Epithelial cell of esophagus (primary cell): ENCODE data around the gene MEIS1.
A peak's percentile ranks its signal among the peaks of the same experiment; 100 is the strongest.

Experiments
- DNase-seq: peaks from one replicate; pipeline ENCODE4 v3.0.0; 2010; ENCODE audit warnings: low read depth
- H3K4me3 ChIP-seq: 2 replicates; pipeline ENCODE4 v1.5.1; 2011; ENCODE audit warnings: mild to moderate bottlenecking, low read length, control low read depth
- CTCF ChIP-seq: IDR thresholded peaks from 2 replicates; pipeline ENCODE4 v1.5.1; 2011; ENCODE audit warnings: low read depth, mild to moderate bottlenecking, low read length, control low read depth, inconsistent platforms; ENCODE audit not compliant: insufficient read depth; ENCODE audit errors: missing control alignments

The MEIS1 gene

GRCh38 chr2:66573821-66574233 lies 138.9 kb downstream of the MEIS1 start:
- H3K4me3 ChIP-seq = no peak overlapping the region
- DNase-seq = no peak
- no peak for TF ChIP-seq CTCF

DNA sequence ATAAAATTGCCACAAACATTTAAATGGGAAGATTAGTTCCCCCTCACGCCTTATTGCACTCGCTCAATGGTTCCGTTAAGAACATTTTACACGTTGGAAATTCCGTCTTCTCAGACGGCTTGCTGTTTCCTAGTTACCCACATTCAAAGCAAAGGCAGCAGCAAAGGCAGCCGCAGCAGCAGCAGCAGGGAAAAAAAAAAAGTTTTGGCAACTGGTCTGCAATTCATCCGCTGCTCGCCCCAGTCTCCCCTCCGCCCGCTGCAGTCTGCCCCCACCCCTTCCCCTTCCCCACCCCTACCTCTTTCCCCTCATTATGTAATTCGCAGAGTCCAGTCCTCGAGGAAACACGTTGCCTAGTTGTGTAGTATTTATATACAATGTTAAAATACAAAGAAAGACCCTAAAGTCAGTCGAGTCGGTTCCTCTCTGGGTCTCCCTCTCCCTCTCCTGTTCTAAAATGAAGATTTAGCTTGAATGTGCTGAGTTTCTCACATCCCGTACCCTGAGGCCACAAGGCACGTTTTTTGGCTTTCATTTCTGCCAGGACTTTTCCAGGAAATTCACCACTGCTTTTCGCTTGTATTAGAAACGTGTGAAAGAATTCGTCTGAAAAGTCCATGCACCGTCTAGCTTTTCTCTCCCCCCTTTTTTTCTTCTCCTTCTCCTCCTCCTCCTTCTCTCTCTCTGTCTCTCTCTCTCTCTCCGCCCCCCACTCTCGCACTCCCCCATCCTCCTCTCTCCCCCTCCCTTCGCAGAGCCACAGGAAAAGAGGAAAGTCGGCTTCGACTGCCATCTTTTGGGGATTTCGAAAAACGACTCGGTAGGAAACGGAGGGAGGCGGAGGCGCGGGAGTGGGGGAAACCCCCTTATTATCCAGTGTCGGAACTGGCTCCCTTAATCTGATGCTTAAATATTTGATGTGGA lies 140.0 kb downstream of the MEIS1 start:
- DNase-seq = peak; percentile 76
- TF ChIP-seq CTCF = peak; percentile 53
- peak overlapping the region; percentile 61 for H3K4me3 ChIP-seq

DNA sequence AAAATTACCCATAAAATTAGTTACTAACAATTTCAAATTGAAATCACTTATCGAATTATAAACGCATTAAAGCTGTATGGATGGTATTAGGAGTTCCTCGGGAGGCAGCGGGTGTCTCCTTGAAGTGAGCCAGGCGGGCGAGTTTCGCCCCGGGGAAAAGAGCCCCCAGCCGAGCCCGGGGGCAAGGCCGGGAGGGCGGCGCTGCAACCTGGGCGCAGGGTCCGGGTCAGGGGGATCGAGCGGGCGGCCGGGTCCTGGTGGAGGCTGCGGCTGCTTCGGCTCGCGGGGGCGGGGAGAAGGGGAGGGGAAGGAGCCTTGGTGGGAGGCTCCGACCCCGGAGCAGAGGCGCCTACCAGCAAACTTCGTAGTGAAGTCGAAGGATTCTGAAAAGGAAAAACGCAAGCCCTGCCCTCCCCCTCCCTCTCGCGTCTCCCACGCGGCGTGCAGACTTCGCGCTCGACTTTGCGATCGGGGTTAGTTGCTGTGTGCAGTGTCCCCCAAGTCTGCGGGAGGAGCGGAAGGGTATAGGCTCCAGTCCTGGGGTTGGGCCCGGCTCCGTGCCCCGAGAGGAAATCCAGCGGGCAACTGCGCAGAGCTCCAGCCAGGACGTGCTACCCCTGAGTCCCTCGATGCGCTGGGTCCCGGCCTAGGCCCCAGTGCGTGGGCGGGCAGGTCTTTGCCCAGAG lies 140.8 kb downstream of the MEIS1 start:
- peak overlapping the region; percentile 61 for H3K4me3 ChIP-seq
- no peak for TF ChIP-seq CTCF
- peak; percentile 36 for DNase-seq

DNA sequence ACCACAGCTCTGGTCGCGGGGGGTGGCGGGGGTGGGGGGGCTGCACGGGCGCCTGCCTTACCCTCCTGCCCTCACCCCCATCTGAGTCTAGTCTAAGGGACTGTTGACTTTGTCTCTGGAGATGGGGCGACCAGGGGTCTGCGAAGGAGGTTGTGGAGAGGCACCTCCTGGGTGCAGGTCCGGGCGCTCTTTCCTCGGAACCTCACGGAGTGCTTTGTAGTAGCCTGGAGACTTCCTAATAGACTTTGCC lies 141.3 kb downstream of the MEIS1 start:
- no peak for TF ChIP-seq CTCF
- H3K4me3 ChIP-seq = peak overlapping the region; percentile 61
- DNase-seq = no peak

- peak; percentile 59 for DNase-seq
- peak overlapping the region; percentile 61 for H3K4me3 ChIP-seq
- TF ChIP-seq CTCF = no peak
These were observed 141.8 kb downstream of the MEIS1 start for GRCh38 chr2:66576561-66577320.

DNA sequence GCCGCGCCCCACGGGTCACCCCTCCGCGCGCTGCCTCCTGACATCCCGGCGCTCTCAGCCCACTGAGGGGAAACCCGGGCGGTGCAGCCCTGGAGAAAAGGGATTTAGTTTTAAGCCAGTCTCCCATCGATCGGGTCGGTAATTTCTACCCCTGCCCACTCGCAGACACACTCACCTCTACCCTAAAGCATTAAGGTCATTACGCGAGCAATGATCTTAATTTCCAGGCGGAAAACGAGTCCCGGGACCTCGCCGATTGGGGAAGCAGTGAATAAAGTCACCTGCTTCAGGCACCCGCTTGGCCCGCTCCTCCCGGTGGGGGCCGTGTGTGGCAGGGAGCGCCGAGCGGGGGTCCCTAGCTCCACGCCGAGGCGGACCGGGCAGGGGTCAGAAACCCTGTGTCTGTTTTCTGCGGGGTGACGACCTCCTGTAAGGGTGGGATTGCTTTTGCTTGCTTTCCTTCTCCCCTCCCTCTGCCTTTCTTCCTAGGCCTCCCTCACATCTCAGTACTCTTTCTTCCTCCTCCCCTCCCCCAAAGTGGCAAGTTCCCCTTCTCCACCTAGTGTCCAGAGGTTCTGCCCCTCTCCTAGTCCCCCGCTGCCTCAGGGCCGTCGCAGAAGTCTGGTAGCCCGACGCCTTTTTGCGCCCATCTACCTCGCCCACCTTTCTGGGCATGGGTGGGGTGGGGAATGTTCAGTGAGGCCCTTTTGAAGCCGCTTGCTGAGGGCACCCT lies 142.6 kb downstream of the MEIS1 start:
- H3K4me3 ChIP-seq = peak overlapping the region; percentile 61
- DNase-seq = no peak
- TF ChIP-seq CTCF = no peak
